ENCODE data around the gene GDA. TPM values are rescaled to one million over a fixed set of nuclear protein-coding genes. Genes with fewer than 3 reads are reported as not detected.
A peak's percentile ranks its signal among the peaks of the same experiment; 100 is the strongest.
"Not testable (repeated sequence)": the region's sequence is repeated elsewhere in the genome, so short reads cannot be mapped to it uniquely, and the experiment has no call there.

GDA gene
- total and polyA plus RNA-seq, 5 donors from 2014 or later, result not detected

- Mint-ChIP-seq H3K9me3 (peaks cover 0 to 2% (median 0%) of the 10 kb centered on the region in 7 donors), H3K36me3 (no peaks in the 10 kb centered on the region), H3K27me3 (peaks cover 19% of the 10 kb centered on the region), H3K27ac (no peak overlapping the region), H3K4me3 (no peak overlapping the region), H3K4me1 (no peaks in the 10 kb centered on the region)
- no peaks in the 10 kb centered on the region for H3K9me3 ChIP-seq (ENCODE audit: control insufficient read depth in 2 of 2, low read length in 2 of 2)
- no peaks in the 10 kb centered on the region for H3K36me3 ChIP-seq (ENCODE audit: control insufficient read depth, insufficient read depth, low read length)
- DNase-seq (no peak), ATAC-seq (ENCODE audit: low read depth in 2 of 2) (no peak)
- no peaks in the 10 kb centered on the region for H3K27me3 ChIP-seq (ENCODE audit: control insufficient read depth, insufficient read depth, low read length)
- no peak overlapping the region for H3K4me3 ChIP-seq (ENCODE audit: low read depth, low read length)
- H3K4me1 ChIP-seq (ENCODE audit: control insufficient read depth, insufficient read depth, low read length, poor library complexity, severe bottlenecking), result no peaks in the 10 kb centered on the region
- no peak overlapping the region for H3K27ac ChIP-seq (ENCODE audit: insufficient read depth, low read length, poor library complexity, severe bottlenecking)
Measured at GRCh38 chr9:72268961-72269360, 119.7 kb downstream of the GDA start.

GRCh38 chr9:72270359-72270758 lies 121.1 kb downstream of the GDA start:
- not testable (repeated sequence) for H3K27me3 ChIP-seq (ENCODE audit: control insufficient read depth, insufficient read depth, low read length); H3K27ac ChIP-seq (ENCODE audit: insufficient read depth, low read length, poor library complexity, severe bottlenecking); H3K4me3 ChIP-seq (ENCODE audit: low read depth, low read length); H3K36me3 Mint-ChIP-seq; H3K9me3 Mint-ChIP-seq; ATAC-seq (ENCODE audit: low read depth in 2 of 2); DNase-seq; H3K9me3 ChIP-seq (ENCODE audit: control insufficient read depth in 2 of 2, low read length in 2 of 2); H3K27ac Mint-ChIP-seq; H3K4me1 ChIP-seq (ENCODE audit: control insufficient read depth, insufficient read depth, low read length, poor library complexity, severe bottlenecking); H3K4me1 Mint-ChIP-seq; H3K36me3 ChIP-seq (ENCODE audit: control insufficient read depth, insufficient read depth, low read length)
- Mint-ChIP-seq H3K4me3 (peak overlapping the region in 1 of 4 donors; percentile 74), H3K27me3 (peaks cover 19% of the 10 kb centered on the region)

GRCh38 chr9:72271613-72272478 lies 122.6 kb downstream of the GDA start:
- no peak overlapping the region for H3K27ac ChIP-seq (ENCODE audit: insufficient read depth, low read length, poor library complexity, severe bottlenecking)
- Mint-ChIP-seq H3K36me3 (no peaks in the 10 kb centered on the region), H3K4me1 (no peaks in the 10 kb centered on the region), H3K27me3 (peaks cover 26% of the 10 kb centered on the region), H3K9me3 (no peaks in the 10 kb centered on the region), H3K27ac (no peak overlapping the region), H3K4me3 (no peak overlapping the region)
- no peaks in the 10 kb centered on the region for H3K36me3 ChIP-seq (ENCODE audit: control insufficient read depth, insufficient read depth, low read length)
- no peaks in the 10 kb centered on the region for H3K4me1 ChIP-seq (ENCODE audit: control insufficient read depth, insufficient read depth, low read length, poor library complexity, severe bottlenecking)
- H3K27me3 ChIP-seq (ENCODE audit: control insufficient read depth, insufficient read depth, low read length), result no peaks in the 10 kb centered on the region
- ATAC-seq (ENCODE audit: low read depth in 2 of 2), result peak in 1 of 2 donors; percentile 44
- peak; percentile 16 to 54 (median 31) for DNase-seq
- no peaks in the 10 kb centered on the region for H3K9me3 ChIP-seq (ENCODE audit: control insufficient read depth in 2 of 2, low read length in 2 of 2)
- no peak overlapping the region for H3K4me3 ChIP-seq (ENCODE audit: low read depth, low read length)

- H3K9me3 Mint-ChIP-seq, result no peaks in the 10 kb centered on the region
- peaks cover 29% of the 10 kb centered on the region for H3K27me3 Mint-ChIP-seq
- no peak overlapping the region for H3K27ac ChIP-seq (ENCODE audit: insufficient read depth, low read length, poor library complexity, severe bottlenecking)
- H3K4me1 ChIP-seq (ENCODE audit: control insufficient read depth, insufficient read depth, low read length, poor library complexity, severe bottlenecking), result no peaks in the 10 kb centered on the region
- no peaks in the 10 kb centered on the region for H3K27me3 ChIP-seq (ENCODE audit: control insufficient read depth, insufficient read depth, low read length)
- no peaks in the 10 kb centered on the region for H3K36me3 Mint-ChIP-seq
- no peaks in the 10 kb centered on the region for H3K9me3 ChIP-seq (ENCODE audit: control insufficient read depth in 2 of 2, low read length in 2 of 2)
- no peaks in the 10 kb centered on the region for H3K4me1 Mint-ChIP-seq
- no peak overlapping the region for H3K27ac Mint-ChIP-seq
- no peak overlapping the region for H3K4me3 ChIP-seq (ENCODE audit: low read depth, low read length)
- H3K4me3 Mint-ChIP-seq, result no peak overlapping the region
- DNase-seq, result no peak
- no peak for ATAC-seq (ENCODE audit: low read depth in 2 of 2)
- H3K36me3 ChIP-seq (ENCODE audit: control insufficient read depth, insufficient read depth, low read length), result no peaks in the 10 kb centered on the region
Measured at GRCh38 chr9:72274441-72274840, 125.2 kb downstream of the GDA start.

GRCh38 chr9:72274916-72275315 lies 125.7 kb downstream of the GDA start:
- ATAC-seq (ENCODE audit: low read depth in 2 of 2), result no peak
- Histone ChIP-seq H3K4me1 (ENCODE audit: control insufficient read depth, insufficient read depth, low read length, poor library complexity, severe bottlenecking) (no peaks in the 10 kb centered on the region), H3K4me3 (ENCODE audit: low read depth, low read length) (no peak overlapping the region), H3K27me3 (ENCODE audit: control insufficient read depth, insufficient read depth, low read length) (no peaks in the 10 kb centered on the region), H3K27ac (ENCODE audit: insufficient read depth, low read length, poor library complexity, severe bottlenecking) (no peak overlapping the region), H3K36me3 (ENCODE audit: control insufficient read depth, insufficient read depth, low read length) (no peaks in the 10 kb centered on the region), H3K9me3 (ENCODE audit: control insufficient read depth in 2 of 2, low read length in 2 of 2) (no peaks in the 10 kb centered on the region)
- DNase-seq, result no peak
- Mint-ChIP-seq H3K27ac (no peak overlapping the region), H3K4me3 (no peak overlapping the region), H3K9me3 (no peaks in the 10 kb centered on the region), H3K4me1 (no peaks in the 10 kb centered on the region), H3K36me3 (no peaks in the 10 kb centered on the region), H3K27me3 (peaks cover 32% of the 10 kb centered on the region)

- Mint-ChIP-seq H3K4me3 (no peak overlapping the region), H3K9me3 (no peaks in the 10 kb centered on the region), H3K4me1 (no peaks in the 10 kb centered on the region), H3K27me3 (peaks cover 39% of the 10 kb centered on the region), H3K36me3 (no peaks in the 10 kb centered on the region), H3K27ac (no peak overlapping the region)
- Histone ChIP-seq H3K4me3 (ENCODE audit: low read depth, low read length) (no peak overlapping the region), H3K27me3 (ENCODE audit: control insufficient read depth, insufficient read depth, low read length) (no peaks in the 10 kb centered on the region), H3K27ac (ENCODE audit: insufficient read depth, low read length, poor library complexity, severe bottlenecking) (no peak overlapping the region), H3K9me3 (ENCODE audit: control insufficient read depth in 2 of 2, low read length in 2 of 2) (no peaks in the 10 kb centered on the region), H3K36me3 (ENCODE audit: control insufficient read depth, insufficient read depth, low read length) (no peaks in the 10 kb centered on the region), H3K4me1 (ENCODE audit: control insufficient read depth, insufficient read depth, low read length, poor library complexity, severe bottlenecking) (no peaks in the 10 kb centered on the region)
- ATAC-seq (ENCODE audit: low read depth in 2 of 2) (no peak), DNase-seq (no peak)
Measured at GRCh38 chr9:72276429-72276828, 127.2 kb downstream of the GDA start.

GRCh38 chr9:72278959-72279358 lies 129.7 kb downstream of the GDA start:
- H3K27ac ChIP-seq (ENCODE audit: insufficient read depth, low read length, poor library complexity, severe bottlenecking), result no peak overlapping the region
- Mint-ChIP-seq H3K36me3 (no peaks in the 10 kb centered on the region), H3K4me3 (no peak overlapping the region), H3K9me3 (no peaks in the 10 kb centered on the region), H3K27ac (no peak overlapping the region), H3K4me1 (no peaks in the 10 kb centered on the region), H3K27me3 (peaks cover 20% of the 10 kb centered on the region)
- no peak for ATAC-seq (ENCODE audit: low read depth in 2 of 2)
- no peak overlapping the region for H3K4me3 ChIP-seq (ENCODE audit: low read depth, low read length)
- no peaks in the 10 kb centered on the region for H3K36me3 ChIP-seq (ENCODE audit: control insufficient read depth, insufficient read depth, low read length)
- H3K4me1 ChIP-seq (ENCODE audit: control insufficient read depth, insufficient read depth, low read length, poor library complexity, severe bottlenecking), result no peaks in the 10 kb centered on the region
- peak in 1 of 3 donors; percentile 27 for DNase-seq
- no peaks in the 10 kb centered on the region for H3K27me3 ChIP-seq (ENCODE audit: control insufficient read depth, insufficient read depth, low read length)
- no peaks in the 10 kb centered on the region for H3K9me3 ChIP-seq (ENCODE audit: control insufficient read depth in 2 of 2, low read length in 2 of 2)

GRCh38 chr9:72280913-72281500 lies 131.8 kb downstream of the GDA start:
- H3K4me1 ChIP-seq (ENCODE audit: control insufficient read depth, insufficient read depth, low read length, poor library complexity, severe bottlenecking), result no peaks in the 10 kb centered on the region
- no peak overlapping the region for H3K27ac ChIP-seq (ENCODE audit: insufficient read depth, low read length, poor library complexity, severe bottlenecking)
- H3K27me3 Mint-ChIP-seq, result peaks cover 20% of the 10 kb centered on the region
- no peaks in the 10 kb centered on the region for H3K4me1 Mint-ChIP-seq
- ATAC-seq (ENCODE audit: low read depth in 2 of 2) (peak; percentile 78 to 81), DNase-seq (peak; percentile 48 to 80 (median 66))
- no peak overlapping the region for H3K27ac Mint-ChIP-seq
- no peak overlapping the region for H3K4me3 ChIP-seq (ENCODE audit: low read depth, low read length)
- no peaks in the 10 kb centered on the region for H3K27me3 ChIP-seq (ENCODE audit: control insufficient read depth, insufficient read depth, low read length)
- H3K9me3 ChIP-seq (ENCODE audit: control insufficient read depth in 2 of 2, low read length in 2 of 2), result no peaks in the 10 kb centered on the region
- H3K9me3 Mint-ChIP-seq, result no peaks in the 10 kb centered on the region
- no peaks in the 10 kb centered on the region for H3K36me3 Mint-ChIP-seq
- no peaks in the 10 kb centered on the region for H3K36me3 ChIP-seq (ENCODE audit: control insufficient read depth, insufficient read depth, low read length)
- no peak overlapping the region for H3K4me3 Mint-ChIP-seq

Data from CD4-positive, CD25-positive, alpha-beta regulatory T cell (primary cell).